Endothelial cell of hepatic sinusoid (primary cell): ENCODE data around the gene CEP120.
"Not testable (repeated sequence)": the region's sequence is repeated elsewhere in the genome, so short reads cannot be mapped to it uniquely, and the experiment has no call there.

Experiments used
- in situ Hi-C: cut with HindIII; loops from 2 replicates; pipeline ENCODE4 v1.10.0; 2017; ENCODE audit warnings: low sequenced_read_pairs

The CEP120 gene

DNA sequence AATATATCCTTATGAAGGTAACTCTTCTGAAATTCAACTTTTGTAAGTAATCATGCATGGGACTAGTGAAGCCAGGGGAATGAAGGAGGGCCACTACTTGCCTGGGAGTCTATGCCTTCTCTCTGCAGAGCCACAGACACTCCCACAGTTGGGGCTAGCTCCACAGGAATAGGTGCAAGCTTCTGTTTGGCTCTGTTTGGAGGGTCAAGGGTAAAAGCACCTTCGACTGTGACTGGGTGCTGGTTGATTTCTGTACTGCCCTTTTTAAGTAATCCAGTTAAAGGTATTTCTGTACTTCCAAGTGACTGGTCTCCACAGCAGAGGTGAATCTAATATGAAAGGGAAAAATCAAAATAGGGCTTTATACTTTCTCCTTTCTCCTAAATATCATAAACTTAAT is 32.2 kb downstream of the CEP120 start:
- in situ Hi-C loops: no loop called here

DNA sequence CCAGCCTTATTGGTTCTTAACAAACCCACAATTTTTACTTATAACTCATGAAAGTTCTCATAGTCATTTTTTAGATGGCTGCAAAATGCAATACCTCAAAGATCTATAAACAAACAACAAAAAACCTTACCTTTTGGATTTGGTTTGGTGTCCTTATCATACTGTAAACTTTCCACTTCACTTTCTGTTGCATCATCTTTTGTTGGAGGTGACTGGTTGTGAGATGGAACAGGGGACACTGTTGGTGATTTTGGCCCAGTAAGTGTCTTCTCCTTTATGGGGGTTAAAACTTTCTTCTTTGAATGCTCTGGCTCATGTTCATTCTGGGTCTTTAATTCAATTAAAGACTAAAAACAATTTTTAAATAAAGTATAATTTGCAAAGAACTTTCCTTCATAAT is 33.4 kb downstream of the CEP120 start:
- in situ Hi-C loops: no loop called here

DNA sequence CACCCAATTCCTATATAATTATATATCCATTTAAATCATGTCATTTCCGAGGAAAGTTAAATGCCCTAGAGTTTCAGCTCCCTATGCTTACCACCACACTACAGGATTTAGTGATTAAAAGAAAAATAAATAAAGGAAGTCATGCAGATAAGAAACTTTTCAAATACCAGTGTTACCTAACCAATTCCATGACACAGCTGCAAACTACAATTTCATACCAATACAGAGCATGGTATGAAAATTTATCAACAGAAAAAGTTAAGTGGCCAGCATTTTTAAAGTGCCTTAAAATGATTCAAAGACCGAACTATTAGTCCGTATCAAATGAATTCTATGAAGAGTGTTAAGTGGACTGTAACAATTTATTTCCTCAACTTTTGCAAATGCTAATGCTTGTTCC is 35.9 kb downstream of the CEP120 start:
- in situ Hi-C loops: no loop called here

DNA sequence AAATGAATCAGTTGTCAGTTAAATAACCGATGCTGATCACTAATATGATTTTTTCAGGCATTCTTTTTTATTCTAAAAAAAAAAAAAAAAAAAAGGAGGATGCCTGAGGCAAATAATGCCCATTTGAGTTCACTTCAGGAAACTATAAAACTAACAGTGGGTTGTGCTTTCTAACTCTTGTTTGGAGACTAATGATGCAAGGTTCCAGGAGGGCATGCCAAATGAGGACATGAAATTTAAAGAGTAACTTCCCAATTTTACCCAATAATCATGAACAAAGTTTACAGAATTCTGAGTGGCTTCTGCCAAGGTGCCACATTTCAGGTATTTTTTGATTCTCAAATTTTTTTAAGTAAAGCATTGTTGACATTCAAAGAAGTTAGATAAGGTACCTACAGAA is 41.0 kb downstream of the CEP120 start:
- in situ Hi-C loops: no loop called here

DNA sequence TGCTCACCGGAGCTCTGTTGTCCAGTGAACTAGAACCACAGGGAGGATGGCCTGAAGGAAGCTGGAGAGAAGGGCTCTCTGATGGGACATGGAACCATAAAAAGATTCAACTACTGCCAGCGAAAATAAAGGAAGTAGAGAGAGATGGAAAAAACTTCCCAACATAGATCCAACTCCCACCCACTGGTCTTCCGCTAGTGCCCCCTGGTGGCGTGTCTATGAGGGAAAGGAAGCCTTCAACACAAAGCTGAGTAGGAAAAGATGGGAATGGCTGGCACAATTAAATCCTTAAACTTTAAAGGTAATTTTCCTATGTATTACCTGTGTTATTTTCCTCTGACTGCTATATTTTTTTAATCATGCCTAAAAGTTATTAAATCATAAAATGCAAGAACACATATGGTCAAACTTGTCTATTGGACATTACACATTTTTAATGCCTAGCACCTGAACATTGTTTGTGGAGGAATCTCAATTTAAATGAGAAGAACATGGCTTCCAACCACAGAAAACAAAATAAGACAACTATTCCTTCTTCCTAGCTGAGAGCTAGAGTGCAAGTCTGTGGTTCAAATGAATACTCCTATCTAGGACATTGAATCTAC is 51.5 kb downstream of the CEP120 start:
- in situ Hi-C loops: no loop called here

DNA sequence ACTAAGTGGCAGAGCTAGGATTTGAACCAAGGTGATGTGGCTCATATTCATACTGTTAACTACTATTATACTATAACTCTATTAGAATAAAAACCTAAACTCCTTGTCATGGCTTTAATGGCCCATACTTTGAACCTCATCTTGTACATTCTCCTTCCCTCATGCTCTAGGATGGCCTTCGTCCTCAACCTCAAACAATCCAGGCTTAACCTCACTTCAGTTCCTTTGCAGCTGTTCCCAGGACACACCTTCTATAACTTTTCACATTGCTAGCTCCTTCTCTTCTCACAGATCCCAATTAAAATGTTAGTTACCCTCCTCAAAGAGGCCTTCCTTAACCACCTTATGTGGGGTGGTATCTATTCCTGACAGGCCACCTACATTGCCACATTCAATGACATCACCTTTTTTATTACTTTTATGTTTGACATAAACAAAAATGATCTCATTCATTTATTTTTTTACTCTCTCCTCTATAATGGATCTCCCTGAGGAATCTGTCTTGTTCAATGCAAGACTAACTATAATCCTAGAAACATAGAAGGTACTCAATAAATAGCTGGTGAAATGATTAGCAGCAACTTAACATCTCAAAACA is 53.7 kb downstream of the CEP120 start:
- in situ Hi-C loops: no loop called here

DNA sequence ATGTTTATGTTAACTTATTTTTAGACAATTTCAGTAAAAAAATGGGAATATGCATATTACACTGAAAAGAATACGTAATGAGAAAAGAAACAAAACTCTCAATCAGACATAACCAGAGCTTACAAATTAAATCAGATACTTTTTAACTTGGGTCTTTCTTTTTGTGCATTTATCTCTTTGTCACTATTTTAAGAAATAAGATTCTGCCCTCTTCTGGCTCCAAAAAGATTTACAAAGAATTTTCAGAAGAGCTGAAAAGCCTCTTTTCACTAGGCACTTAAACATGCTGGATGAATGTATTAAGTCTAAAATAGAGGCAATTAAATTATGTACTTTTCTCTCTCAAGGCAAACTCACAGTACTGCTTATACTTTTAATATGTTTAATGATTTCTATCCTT is 55.5 kb downstream of the CEP120 start:
- in situ Hi-C loops: no loop called here

DNA sequence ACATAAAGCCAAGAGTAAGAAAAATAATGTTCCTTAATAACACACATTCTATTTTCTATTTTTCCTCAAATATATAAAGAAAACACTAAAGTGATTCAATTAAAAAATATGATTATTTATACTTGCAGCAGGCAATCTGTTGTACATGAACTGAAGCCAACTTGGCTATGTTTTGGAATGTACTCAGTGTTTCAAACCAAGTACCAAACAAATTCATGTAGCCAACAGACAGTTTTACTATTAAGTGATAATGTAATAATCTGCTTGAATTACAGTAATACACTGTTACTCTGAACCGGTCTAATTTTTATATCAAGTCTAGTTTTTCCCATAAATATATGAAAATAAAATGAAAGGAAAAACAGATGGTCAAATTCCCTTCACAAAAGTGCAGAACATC is 58.0 kb downstream of the CEP120 start:
- in situ Hi-C loops: no loop called here

DNA sequence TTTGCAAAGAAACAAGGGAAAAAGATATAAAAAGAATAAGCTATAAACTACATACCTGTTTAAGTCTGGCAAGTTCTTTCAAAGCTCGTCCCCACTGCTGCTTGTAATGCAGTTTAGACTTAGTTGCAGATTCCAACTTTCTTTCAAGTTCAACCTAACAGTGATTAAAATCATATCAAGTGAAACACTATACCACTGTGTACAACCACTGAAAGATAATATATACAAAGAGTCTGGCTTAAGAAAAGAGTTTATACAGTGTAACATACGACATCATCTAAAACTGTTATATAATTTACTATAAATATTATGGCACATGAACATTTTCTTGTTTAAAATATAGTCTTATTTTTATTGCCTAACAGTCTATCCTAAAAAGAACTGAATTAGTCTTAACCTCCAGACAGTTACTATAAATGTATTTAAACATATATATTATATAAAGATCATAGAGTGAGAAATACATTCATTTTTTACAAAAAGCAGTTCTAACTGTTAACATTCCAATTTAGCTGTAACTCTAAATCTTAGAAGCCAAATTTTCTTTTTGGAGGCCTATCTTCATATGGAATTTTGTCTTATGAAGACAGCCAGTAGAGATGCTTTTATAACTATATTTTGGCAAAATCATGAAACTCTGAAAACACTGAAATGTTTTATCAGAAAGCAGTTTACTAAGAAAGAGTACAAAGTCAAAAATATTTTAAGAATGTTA is 58.6 kb downstream of the CEP120 start:
- in situ Hi-C loops: no loop called here

DNA sequence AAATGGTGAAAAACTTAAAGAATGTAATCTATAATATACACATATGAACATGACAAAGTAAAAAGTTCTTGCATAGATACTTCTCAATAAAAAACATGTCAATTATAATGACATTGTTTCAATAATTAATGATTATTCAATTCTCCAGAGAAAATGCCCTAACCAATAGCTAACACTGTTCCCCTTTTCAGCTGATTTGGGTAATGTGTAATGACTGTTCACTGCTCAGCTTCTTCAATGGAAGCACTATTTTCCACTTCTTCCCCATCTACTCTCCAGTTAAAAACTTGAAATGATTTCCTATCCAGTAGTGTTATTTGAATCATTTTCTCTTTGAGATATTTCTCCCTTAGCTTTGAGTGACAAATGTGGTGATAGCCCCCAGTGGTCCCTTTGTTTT is 62.3 kb downstream of the CEP120 start:
- in situ Hi-C loops: no loop called here

DNA sequence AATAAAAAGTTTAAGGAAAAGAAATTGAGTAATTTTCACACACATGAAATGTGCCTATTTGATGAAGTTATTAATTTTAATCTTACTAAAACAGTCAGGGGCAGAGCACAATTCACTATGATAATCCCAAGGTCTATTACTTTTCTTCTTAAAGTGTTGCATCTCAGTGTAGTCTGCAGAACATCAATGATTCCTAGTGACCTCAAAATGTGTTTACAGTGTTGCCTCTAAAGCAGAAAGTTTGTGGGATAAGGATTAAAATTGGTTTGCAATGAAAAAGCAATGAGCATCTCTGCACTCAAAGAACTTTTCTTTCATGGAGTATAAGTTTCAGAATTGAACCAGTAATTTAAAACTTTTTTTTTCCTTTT is 63.0 kb downstream of the CEP120 start:
- in situ Hi-C loops: no loop called here

DNA sequence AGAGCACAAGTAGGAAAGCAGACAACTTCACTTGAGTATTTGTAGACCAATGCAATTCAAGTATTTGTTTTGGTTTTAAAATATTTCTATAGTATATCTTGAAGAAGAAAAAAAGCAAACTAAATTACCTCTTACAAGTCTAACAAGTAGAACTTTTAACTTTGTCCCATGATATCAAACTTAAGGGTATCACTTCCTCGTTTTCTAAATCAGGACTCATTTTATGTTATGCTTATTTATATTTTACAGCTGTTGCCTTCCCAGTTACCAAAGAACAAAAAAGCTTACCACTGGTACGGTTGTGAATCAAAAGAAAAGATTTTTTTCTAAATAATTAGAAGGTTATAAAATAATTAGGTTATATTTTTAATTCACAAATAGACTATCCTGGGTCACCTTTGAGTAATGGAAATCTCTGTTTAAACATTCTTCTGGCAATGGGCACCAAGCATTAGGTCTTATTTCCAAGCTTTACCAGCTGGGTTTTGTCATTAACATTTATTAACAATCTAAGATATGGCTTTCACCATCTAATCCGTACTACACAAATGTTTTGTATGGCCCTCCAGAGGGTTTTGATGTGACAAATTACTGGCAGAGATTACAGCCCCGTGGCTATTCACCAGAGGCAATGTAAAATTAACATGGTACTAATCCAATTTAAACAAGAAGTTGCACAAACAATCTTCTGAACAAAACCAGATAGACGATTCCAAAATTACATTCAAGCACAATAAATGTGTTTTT is 63.6 kb downstream of the CEP120 start:
- in situ Hi-C loops: no loop called here

DNA sequence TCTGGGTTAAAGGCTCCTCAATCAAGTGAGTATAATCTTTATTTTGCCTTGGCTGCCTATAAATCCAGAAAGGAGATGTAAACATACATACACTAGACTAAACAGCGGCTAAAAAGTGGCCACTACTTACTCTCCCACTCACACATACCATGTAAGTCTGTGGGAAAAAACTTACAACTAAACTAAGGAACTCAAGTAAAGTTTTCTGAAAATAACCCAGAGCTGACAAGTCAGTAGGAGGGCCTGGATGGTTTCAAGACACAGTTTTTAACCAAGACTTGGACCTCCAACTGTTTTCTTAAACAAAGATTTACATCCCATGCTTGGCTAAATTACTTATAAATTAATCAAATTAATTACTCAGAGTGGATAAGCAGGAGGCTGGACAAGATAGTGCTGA is 64.5 kb downstream of the CEP120 start:
- in situ Hi-C loops: no loop called here

DNA sequence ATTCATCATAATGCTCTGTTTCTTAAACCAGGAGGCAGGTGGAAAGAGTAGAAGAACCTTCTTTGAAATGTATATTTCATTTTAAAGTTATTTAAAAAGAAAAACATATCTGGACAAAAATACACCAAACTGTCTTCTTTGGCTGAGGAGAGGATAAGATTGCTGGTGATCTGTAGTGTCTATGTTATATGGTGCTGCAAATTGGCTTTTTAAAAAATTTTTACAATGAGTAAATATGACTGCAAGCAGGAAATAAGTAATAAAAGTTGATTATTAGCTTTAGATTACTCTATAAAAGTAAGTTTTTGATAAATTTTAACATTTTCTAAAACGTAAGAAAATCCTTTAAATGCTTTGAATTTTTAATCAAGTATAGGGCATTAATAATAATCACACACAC is 64.9 kb downstream of the CEP120 start:
- in situ Hi-C loops: no loop called here

DNA sequence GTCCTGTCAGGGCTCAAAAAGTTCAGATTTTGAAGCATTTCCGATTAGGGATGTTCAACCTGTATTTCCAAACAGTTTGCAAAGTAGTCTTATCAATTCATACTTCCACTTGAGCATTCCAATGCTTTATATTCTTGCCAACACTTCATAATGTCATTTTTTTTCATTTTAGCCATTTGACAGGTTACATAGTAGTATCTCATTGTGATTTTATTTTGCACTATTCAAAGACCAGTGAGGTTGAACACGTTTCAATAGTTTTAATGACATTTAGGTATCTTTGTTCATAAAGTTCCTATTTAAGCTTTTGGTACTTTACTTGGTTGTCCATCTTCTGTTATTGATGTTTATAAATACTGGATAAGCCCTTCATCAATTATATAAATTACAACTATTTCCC is 71.4 kb downstream of the CEP120 start:
- in situ Hi-C loops: no loop called here

DNA sequence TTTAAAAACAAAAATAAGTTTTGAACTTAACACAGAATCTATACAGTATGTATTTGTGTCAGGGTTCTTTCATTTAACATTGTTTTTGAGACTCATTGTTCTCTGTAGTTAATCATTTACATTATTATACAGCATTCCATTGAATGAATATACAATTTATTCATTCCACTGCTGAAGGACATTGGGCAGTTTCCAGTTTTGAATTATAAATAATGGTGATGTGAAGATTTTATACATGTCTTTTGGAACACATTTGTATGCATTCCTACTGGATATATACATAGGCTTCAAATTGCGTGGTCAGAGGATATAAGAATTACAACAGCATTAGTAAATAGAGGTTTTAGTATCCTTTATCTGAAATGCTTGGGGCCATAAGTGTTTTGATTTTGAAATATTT is 72.0 kb downstream of the CEP120 start:
- in situ Hi-C loops: no loop called here

DNA sequence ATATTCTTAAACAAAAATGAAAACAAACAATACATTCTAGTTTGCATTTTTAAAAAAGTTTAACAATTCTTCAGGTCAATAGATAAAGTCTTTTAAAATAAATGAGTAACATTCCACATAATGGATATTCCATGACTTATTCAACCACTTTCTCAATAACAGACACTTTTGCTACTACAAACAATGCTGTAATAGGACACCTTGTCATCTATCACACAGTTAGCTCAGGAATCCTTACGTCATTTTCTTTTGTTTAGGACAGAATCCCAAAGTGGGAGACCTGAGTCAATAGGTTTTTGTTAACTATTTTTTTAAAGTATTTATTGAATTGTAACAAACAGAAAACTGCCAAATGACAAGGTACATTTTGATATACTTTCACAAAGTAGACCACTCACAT is 72.5 kb downstream of the CEP120 start:
- in situ Hi-C loops: no loop called here

DNA sequence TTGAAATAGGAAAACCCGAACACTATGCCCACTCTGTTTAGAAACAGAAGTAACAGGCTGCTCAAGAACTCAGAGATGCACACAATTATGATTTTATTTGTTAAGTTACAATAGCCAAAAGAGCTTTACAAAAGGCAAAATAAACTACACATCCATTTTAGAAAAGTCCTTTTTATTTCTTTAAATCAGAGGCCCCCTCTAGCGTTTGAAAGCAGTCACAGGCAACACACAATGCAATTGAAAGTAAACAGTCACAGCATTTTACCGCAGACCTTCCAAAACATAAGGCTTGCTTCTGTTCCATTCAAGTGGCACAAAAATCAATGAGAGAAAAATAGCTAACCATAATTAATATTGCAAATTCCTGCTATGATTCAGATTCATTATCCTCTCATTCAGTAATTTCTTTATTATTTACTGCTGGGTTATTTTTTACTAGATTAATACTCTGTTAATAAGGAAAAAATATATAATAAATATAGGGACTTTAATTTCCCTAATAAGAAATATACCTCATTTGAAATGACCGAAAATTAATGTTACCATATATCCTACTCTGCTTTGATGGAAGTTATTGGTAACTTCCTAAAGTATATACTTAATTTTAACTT is 78.3 kb downstream of the CEP120 start:
- in situ Hi-C loops: no loop called here

DNA sequence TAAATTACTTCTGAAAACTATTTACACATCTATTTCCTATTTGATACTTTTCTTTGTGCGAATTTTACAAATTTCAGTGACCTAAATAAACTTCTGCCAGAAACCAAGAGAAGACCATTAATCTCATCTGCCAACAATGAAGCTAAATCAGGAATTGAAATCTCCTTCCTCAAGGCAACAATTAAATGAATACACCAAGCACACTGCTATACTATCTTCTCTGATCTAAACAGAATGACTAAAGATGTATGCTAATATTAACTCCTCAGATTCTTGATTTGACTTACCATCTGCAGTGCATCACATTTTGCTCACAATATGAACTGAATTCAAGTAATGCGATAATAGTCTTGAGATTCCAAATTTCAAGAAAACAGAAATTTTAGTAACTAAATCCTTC is 82.3 kb downstream of the CEP120 start:
- in situ Hi-C loops: no loop called here

DNA sequence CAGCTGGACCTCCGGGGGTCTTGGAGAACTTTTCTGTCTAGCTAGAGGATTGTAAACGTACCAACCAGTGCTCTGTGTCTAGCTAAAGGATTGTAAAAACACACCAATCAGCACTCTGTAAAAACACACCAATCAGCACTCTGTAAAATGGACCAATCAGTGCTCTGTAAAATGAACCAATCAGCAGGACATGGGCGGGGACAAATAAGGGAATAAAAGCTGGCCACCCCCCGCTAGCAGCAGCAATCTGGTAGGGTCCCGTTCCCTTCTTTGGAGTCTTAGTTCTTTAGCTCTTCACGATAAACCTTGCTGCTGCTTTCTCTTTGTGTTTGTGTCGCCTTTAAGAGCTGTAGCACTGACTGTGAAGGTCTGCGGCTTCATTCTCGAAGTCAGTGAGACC is 114.8 kb downstream of the CEP120 start:
- in situ Hi-C loops: not testable (repeated sequence)

DNA sequence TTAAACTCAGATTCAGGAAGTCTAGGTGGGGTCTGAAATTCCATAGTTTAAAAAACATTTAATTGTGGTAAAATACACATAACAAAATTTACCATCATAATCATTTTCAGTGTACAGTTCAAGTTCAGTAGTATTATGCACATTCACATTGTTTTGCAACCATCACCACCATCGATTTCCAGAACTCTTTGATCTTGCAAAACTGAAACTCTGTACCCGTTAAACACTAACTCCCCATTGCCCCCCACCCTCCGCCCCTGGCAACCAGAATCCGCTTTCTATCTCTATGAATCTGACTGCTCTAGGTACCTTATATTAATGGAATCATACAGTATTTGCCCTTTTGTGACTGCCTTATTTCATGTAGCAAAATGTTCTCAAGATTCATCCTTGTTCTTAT is 117.5 kb downstream of the CEP120 start:
- in situ Hi-C loops: no loop called here
